ENCODE measurements around the gene CAPN14.

- TF ChIP-seq GABPA (IDR thresholded peaks at IDR 0.05 in 1 of 2, conservative IDR thresholded peaks at IDR 0.05 in 1 of 2) (no peak), SP1 (IDR thresholded peaks at IDR 0.05) (no peak), MAX (IDR thresholded peaks at IDR 0.05) (no peak), EGR1 (IDR thresholded peaks at IDR 0.05; ENCODE audit: low read depth in 2 of 2) (no peak), CTCF (IDR thresholded peaks at IDR 0.05; ENCODE audit: low read depth, low read length, missing input control) (no peak)
These were observed 26.8 kb upstream of the CAPN14 start for GRCh38 chr2:31244101-31244500.

Data from liver (tissue), 3 donors.